ENCODE data around the gene KCNK17.

KCNK17 gene

DNA sequence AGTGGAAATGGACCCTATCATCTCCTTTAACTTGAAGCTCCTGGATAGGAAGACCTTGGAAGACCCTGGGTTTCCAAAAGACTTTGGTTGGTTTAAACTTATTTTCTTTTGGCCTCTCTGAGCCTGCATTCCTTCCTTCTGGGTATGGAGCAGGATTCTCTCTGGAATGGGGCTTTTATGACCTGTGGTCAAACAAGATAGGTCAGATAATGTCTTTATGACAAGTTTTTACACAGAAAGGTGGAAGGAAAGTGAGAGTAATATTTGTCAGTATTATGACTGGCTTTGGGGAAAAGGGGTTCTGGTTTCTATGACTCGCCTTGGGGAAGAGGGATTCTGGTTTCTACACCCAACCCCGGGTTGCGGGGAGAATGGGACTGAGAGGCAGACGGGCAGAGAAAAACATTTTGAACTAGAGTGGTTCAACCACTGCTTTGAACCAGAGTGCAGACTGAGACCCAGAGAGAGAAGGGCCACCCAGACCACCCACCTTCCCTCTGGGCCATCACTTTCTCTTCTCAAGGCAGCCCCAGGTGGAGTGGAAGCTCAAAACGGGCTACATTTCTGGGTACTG, 47.4 kb downstream of the KCNK17 start:
- DNase-seq (ENCODE audit: low read depth): no peak

DNA sequence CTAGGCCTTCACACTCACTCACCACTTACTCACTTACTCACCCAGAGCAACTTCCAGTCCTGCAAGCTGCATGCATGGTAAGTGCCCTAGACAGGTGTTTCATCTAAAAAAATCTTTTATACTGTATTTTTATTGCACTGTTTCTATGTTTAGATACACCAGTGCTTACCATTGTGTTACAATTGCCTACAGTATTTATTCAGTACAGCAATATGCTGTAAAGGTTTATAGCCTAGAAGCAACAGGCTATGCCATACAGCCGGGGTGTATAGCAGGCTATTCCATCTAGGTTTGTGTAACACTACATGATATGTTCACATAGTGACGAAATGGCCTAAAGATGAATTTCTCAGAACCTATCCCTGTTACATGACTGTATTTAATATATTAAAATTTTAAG, 47.8 kb downstream of the KCNK17 start:
- DNase-seq (ENCODE audit: low read depth): no peak

DNA sequence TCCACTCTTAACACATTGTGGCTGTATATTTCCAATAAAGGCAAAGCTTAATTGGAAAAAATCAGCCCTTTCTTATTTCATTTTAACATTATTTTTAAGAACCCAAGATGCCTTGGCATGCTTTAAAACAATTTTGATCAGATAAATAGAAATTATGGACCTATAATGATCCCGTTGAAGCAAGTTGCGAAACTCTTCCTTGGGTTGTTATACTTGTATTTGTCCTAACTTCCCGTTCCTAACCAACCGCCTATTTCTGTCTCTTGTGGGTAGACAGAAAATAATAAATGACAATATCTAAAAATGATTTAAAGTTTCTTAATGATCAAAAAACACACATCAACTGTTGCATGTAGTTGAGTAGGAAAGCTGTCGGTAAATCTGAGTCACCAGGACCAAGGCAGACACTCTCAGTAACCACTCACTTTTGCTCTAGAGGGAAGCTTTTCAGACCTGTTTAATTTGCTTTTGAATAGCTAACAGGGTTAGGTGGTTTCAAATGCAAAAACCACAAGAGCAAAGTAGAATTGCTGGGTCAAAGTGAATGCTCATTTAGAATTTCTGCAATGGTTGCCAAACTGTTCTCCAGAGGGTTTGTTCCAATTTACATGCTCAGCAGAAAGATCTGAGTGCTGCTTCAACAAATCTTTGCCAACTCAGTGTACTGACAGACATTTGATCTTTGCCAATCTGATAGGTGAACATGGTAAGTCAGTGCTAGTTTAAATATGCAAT, 50.7 kb downstream of the KCNK17 start:
- no peak for DNase-seq (ENCODE audit: low read depth)

- DNase-seq (ENCODE audit: low read depth): no peak
These were observed 52.5 kb downstream of the KCNK17 start for GRCh38 chr6:39261751-39262150.

- DNase-seq (ENCODE audit: low read depth): no peak
These were observed 53.3 kb downstream of the KCNK17 start for GRCh38 chr6:39260953-39261352.

DNA sequence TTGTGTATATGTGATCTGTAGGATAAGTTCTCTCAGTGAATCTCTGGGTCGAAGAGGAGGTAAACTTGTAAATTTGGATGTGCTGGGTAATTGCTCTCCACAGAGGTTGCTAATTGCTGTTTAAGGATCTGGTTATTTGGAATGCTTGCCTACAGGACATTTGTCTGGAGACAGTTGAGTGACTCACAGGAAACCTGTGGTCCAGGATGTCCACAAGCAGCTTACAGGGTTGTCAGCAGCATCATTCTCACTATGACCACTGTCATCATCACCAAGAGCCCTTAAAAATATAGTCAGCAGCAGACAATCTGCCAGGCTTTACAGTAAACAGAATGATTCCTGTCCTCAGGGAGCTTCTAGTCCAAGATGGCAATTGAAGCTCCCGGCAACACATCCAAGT, 53.8 kb downstream of the KCNK17 start:
- no peak for DNase-seq (ENCODE audit: low read depth)

- DNase-seq (ENCODE audit: low read depth): no peak
These were observed 57.8 kb downstream of the KCNK17 start for GRCh38 chr6:39256294-39256940.

- no peak for DNase-seq (ENCODE audit: low read depth)
These were observed 59.2 kb downstream of the KCNK17 start for GRCh38 chr6:39254999-39255535.

GRCh38 chr6:39251406-39251805, 62.8 kb downstream of the KCNK17 start:
- no peak for DNase-seq (ENCODE audit: low read depth)

GRCh38 chr6:39250507-39250906, 63.7 kb downstream of the KCNK17 start:
- no peak for DNase-seq (ENCODE audit: low read depth)

DNA sequence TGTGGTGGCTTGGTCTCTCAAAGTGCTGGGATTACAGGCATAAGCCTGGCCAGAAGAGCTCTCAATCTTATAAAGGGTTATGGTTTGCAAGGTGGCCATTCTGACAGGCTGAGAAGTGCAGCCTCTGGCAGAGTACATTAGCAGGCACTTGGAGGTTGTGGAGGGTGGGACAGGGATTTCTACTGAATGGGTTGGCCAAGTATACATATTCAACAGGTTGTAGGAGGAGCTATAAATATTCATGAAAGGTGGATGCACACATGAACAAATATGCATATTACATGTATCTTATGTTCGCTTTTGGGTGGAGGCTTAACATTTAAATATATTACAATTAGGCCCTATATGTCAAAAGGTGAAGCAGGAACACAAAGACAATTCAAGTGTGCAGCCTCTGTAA, 64.9 kb downstream of the KCNK17 start:
- DNase-seq (ENCODE audit: low read depth): no peak

All from EH (cell line).